ENCODE measurements around the gene SLC36A2.
"Not testable (repeated sequence)": the region's sequence is repeated elsewhere in the genome, so short reads cannot be mapped to it uniquely, and the experiment has no call there.

SLC36A2 gene

DNA sequence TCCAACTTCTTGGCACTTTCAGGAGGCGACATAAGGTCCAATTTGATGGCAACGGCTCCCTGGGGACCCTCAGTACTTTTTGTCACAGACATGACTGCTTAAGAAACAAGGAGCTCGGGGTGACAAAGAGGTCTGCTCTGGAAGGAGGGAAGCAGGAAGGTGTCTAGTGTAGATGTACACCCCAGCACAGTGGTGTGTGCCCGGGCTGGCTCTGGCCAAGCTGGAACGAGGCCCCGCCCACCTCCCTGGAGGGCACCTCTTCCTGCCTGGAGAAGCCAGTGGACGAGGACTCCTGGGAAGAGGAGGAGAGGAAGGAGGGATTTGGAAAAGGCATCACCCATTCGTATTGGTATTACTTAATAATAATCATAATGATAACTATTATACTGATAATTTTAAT lies at the start of gene SLC36A2:
Gene SLC36A2 (minus strand): TSS at position 191 of the 400 bp plus-strand sequence. CDS start 99 bp downstream, at position 92.
- in situ Hi-C loops (cut with MboI; ENCODE audit: low sequenced_read_pairs): no loop called here

DNA sequence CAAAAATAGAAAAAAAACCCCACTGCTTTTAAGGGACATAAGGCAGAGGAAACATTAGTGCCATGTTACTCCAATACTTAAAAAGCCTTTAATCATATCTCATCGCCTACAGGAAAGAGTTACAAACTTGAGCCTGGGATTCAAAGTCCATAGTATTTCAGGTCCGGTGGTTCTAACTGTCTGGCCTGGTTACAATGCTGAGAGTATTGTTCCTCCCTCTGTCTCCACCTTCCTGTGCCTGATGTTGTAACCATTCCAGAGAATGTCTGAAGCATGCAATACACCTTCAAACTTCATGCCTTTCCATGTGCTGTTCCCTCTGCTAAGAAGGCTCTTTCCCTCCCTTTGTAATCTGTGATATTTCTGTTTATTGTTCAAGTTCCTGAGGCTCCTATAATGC lies 41.6 kb upstream of the SLC36A2 start:
- in situ Hi-C loops (cut with MboI; ENCODE audit: low sequenced_read_pairs): no loop called here

DNA sequence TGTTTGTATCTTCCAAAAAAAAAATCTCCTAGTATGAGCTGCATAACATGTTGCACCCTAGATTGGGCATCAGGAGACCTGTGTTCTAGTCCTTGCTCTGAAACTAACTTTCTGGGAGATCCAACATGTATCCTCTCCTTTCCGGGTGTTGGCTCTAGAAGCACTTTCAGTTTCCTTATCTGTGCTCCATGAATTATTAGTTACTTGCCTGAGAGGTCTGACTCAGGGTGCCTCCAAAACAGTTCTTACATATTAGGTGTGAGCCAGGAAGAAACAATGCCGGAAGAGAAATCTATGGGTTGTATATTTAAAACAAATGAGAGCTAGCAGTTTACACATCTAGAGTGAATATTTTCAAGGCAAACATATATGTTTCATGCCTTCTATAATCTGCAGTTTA lies 36.7 kb upstream of the SLC36A2 start:
- in situ Hi-C loops (cut with MboI; ENCODE audit: low sequenced_read_pairs): no loop called here

GRCh38 chr5:151383011-151383410 lies 35.7 kb upstream of the SLC36A2 start:
- in situ Hi-C loops (cut with MboI; ENCODE audit: low sequenced_read_pairs): no loop called here

DNA sequence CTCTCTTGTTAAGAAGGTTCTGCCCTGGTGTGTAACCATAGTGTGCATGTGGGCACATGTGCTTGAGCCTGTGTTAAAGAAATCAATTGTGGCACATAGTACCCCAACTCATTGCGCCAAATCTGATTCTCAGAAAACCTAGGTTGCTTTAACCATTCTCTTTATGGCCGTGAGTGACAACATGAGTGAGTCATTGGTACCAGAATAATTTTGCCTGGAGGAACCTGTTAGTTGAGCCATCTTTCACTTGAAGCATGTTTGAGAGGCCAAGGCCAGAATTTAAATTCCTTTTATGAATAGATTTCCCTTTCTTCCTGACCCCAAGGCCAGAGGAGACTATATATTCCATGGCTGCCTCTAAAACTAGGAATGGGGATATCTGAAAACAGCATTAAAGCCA lies 35.2 kb upstream of the SLC36A2 start:
- in situ Hi-C loops (cut with MboI; ENCODE audit: low sequenced_read_pairs): no loop called here

- in situ Hi-C loops (cut with MboI; ENCODE audit: low sequenced_read_pairs): no loop called here
These were observed 34.5 kb upstream of the SLC36A2 start for GRCh38 chr5:151381899-151382298.

GRCh38 chr5:151378616-151379015 lies 31.3 kb upstream of the SLC36A2 start:
- in situ Hi-C loops (cut with MboI; ENCODE audit: low sequenced_read_pairs): no loop called here

GRCh38 chr5:151374539-151374938 lies 27.2 kb upstream of the SLC36A2 start:
- in situ Hi-C loops (cut with MboI; ENCODE audit: low sequenced_read_pairs): no loop called here

DNA sequence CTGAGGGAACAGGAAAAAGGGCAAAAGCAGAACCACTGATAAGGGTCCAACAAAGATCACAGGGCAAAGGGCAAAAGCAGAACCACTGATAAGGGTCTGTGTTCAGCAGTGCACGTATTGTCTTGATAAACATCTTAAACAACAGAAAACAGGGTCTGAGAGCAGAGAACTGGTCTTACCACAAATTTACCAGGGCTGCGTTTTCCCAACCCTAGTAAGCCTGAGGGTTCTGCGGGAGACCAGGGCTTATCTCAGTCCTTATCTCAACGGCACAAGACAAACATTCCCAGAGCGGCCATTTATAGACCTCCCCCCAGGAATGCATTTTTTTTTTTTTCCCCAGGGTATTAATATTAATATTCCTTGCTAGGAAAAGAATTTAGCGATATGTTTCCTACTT lies 19.7 kb upstream of the SLC36A2 start:
- in situ Hi-C loops (cut with MboI; ENCODE audit: low sequenced_read_pairs): not testable (repeated sequence)

- in situ Hi-C loops (cut with MboI; ENCODE audit: low sequenced_read_pairs): no loop called here
These were observed 16.3 kb upstream of the SLC36A2 start for GRCh38 chr5:151363673-151364072.

GRCh38 chr5:151362970-151363369 lies 15.6 kb upstream of the SLC36A2 start:
- in situ Hi-C loops (cut with MboI; ENCODE audit: low sequenced_read_pairs): no loop called here

GRCh38 chr5:151359391-151359790 lies 12.0 kb upstream of the SLC36A2 start:
- in situ Hi-C loops (cut with MboI; ENCODE audit: low sequenced_read_pairs): no loop called here

GRCh38 chr5:151357792-151358191 lies 10.4 kb upstream of the SLC36A2 start:
- in situ Hi-C loops (cut with MboI; ENCODE audit: low sequenced_read_pairs): no loop called here

DNA sequence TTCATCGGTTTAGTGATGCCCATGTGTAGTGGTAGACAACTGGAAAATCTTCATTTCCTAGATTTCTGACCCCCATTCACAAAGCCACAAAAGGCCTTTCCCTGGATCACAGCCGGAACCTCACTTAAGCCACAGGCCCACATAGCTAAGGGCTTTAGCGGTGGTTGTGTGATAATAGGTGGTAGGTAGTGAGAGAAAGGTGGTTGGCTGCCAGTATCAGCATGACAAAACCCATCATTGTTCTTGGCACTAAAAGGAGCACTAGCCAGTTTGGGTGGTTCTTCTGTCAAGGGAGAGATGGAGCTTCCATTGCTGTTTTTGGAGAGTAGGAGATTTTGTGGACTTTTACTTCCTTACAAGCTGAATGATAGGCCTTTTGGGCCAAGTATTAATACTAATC lies 9.7 kb upstream of the SLC36A2 start:
- in situ Hi-C loops (cut with MboI; ENCODE audit: low sequenced_read_pairs): no loop called here

- in situ Hi-C loops (cut with MboI; ENCODE audit: low sequenced_read_pairs): no loop called here
These were observed 4.3 kb upstream of the SLC36A2 start for GRCh38 chr5:151351671-151352070.

- in situ Hi-C loops (cut with MboI; ENCODE audit: low sequenced_read_pairs): no loop called here
These were observed 1.4 kb upstream of the SLC36A2 start for GRCh38 chr5:151348789-151349188.

DNA sequence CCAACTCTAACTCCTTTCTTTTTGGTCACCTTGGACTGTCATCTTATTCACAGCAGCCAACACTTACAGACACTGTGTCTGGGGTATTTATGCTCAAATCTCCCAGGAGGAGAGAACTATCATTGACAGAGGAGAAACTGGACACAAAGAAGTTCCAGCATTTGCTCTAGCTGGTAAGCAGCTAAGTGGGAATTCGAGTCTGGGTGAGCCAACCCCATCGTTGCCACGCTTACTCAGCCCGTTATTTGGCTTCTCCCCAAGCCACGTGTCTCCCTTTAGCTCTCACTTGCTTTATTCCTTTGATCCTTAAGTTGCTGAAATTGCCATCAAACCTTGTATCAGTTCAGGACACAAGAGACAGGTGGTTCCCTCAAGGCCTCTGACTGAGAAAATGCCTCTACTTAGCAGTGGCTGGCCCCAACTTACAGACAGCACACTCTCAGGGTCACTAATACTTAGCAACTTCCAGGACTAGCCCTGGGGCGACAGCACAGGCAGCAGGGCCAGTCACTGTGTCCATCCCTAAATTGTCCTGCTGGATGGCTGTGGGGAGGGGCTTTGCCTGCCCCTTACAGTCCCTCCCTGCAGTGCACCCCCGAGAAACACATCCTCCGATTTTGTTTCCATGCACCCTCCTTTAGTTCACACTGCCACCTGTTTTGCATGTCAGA lies 1.4 kb downstream of the SLC36A2 start:
- in situ Hi-C loops (cut with MboI; ENCODE audit: low sequenced_read_pairs): no loop called here

DNA sequence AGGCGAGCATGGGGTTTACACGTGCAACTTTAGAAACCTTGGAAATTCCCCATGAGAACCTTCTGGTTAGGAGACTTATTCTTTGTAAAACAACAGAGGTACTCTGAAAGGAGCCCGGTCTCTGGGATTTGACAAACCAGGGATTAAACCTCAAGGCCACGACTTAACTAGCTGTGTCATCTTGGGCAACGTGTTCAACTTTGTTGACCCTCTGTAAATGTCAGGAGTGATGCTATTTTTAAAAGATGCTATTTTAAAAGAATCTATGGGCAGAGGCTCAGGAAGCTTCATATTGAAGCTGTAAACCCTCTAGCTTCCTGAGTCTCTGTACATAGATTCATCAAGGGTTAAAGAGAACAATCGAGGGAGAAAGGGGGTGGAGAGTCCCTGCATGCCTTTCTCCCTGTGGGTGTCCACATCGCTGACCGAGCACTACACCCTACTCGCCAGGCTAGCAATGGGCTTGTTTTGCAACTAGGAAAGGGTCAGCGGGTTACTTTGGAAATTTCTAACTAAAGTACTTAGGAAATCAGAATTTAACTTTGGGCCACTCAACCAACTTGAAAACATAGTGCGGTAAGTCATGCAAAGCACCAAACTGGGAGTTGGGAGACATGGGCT lies 2.1 kb downstream of the SLC36A2 start:
- in situ Hi-C loops (cut with MboI; ENCODE audit: low sequenced_read_pairs): no loop called here

GRCh38 chr5:151344088-151344487 lies 3.3 kb downstream of the SLC36A2 start:
- in situ Hi-C loops (cut with MboI; ENCODE audit: low sequenced_read_pairs): no loop called here

GRCh38 chr5:151340004-151340403 lies 7.4 kb downstream of the SLC36A2 start:
- in situ Hi-C loops (cut with MboI; ENCODE audit: low sequenced_read_pairs): no loop called here

GRCh38 chr5:151338734-151339133 lies 8.6 kb downstream of the SLC36A2 start:
- in situ Hi-C loops (cut with MboI; ENCODE audit: low sequenced_read_pairs): no loop called here

DNA sequence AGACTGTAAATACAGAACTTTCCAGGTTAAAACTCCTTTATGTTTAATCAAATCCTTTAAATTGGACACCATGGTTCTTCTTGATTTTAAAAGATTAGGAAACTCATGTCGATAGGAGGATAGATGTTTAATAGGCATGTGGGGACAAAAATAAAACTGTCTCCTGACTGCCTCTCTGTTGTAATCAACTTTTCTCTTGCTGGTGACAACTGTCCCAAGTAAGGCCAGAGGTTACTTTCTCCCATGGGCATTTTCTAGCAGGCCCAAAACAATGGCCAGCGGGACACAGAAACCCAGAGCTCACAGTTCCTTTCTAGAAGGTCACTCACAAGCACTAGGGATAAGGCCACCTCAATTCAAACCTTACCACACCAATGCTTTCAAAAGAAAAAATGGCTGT lies 14.5 kb downstream of the SLC36A2 start:
- in situ Hi-C loops (cut with MboI; ENCODE audit: low sequenced_read_pairs): no loop called here

GRCh38 chr5:151328734-151329133 lies 18.6 kb downstream of the SLC36A2 start:
- in situ Hi-C loops (cut with MboI; ENCODE audit: low sequenced_read_pairs): no loop called here
